Adrenal gland (tissue), 5 donors: Measurements from ENCODE around the gene GATA5.

Source experiments
- CTCF ChIP-seq, 6 experiments: fragments of 450-650 bp in 4 of 6; fragments of 200-600 bp in 2 of 6; sonication (generic) in 1 of 6; IDR thresholded peaks; 1 replicate in 5 of 6; 2 replicates in 1 of 6; pipeline versions ENCODE4 v1.5.1 to v1.8.0; 2016 to 2021; ENCODE audit warnings: antibody characterized with exemption in 6 of 6, mild to moderate bottlenecking in 2 of 6, moderate library complexity in 1 of 6
- POLR2A ChIP-seq, 2 donors: fragments of 450-650 bp; IDR thresholded peaks; one replicate each; pipeline ENCODE4 v1.6.1; 2017; ENCODE audit warnings: antibody characterized with exemption in 2 of 2, mild to moderate bottlenecking in 2 of 2, moderate library complexity in 1 of 2
- donor health status: DM: no; HTN: no; CAD: no.

GRCh38 chr20:62461157-62461556 is 14.6 kb downstream of the GATA5 start:
- TF ChIP-seq CTCF (IDR thresholded peaks at IDR 0.05) (no peak), POLR2A (IDR thresholded peaks at IDR 0.05) (no peak)
